Measurements from ENCODE around the gene NAALADL2.

Gene NAALADL2

GRCh38 chr3:175233957-175234940, 375.1 kb downstream of the NAALADL2 start:
- H3K9me3 ChIP-seq (ENCODE audit: control insufficient read depth, insufficient read depth, low read depth, low read length), result no peaks in the 10 kb centered on the region
- H3K27ac ChIP-seq (ENCODE audit: low read depth, low read length), result no peak overlapping the region

GRCh38 chr3:175238801-175239200, 379.7 kb downstream of the NAALADL2 start:
- H3K9me3 ChIP-seq (ENCODE audit: control insufficient read depth, insufficient read depth, low read depth, low read length), result no peaks in the 10 kb centered on the region
- no peaks in the 10 kb centered on the region for H3K36me3 ChIP-seq (ENCODE audit: control insufficient read depth, insufficient read depth, low read length)
- H3K27ac ChIP-seq (ENCODE audit: low read depth, low read length), result no peak overlapping the region
- H3K27me3 ChIP-seq (ENCODE audit: control insufficient read depth, insufficient read depth, low read length), result no peaks in the 10 kb centered on the region
- no peak overlapping the region for H3K4me3 ChIP-seq (ENCODE audit: low read depth, low read length)
- H3K4me1 ChIP-seq (ENCODE audit: control insufficient read depth, insufficient read depth, low read length), result no peaks in the 10 kb centered on the region
- H3K9ac ChIP-seq (ENCODE audit: low read length), result no peak overlapping the region

More at GRCh38 chr3:175233957-175234940, 375.1 kb downstream of the NAALADL2 start:
- H3K4me1 ChIP-seq (ENCODE audit: control insufficient read depth, insufficient read depth, low read length), result no peaks in the 10 kb centered on the region
- no peaks in the 10 kb centered on the region for H3K36me3 ChIP-seq (ENCODE audit: control insufficient read depth, insufficient read depth, low read length)
- no peaks in the 10 kb centered on the region for H3K27me3 ChIP-seq (ENCODE audit: control insufficient read depth, insufficient read depth, low read length)
- no peak overlapping the region for H3K4me3 ChIP-seq (ENCODE audit: low read depth, low read length)
- H3K9ac ChIP-seq (ENCODE audit: low read length), result no peak overlapping the region

GRCh38 chr3:175240921-175241320, 381.8 kb downstream of the NAALADL2 start:
- Histone ChIP-seq H3K36me3 (ENCODE audit: control insufficient read depth, insufficient read depth, low read length) (no peaks in the 10 kb centered on the region), H3K27me3 (ENCODE audit: control insufficient read depth, insufficient read depth, low read length) (peaks cover 8% of the 10 kb centered on the region; the same call in 1 of the 2 replicates), H3K4me1 (ENCODE audit: control insufficient read depth, insufficient read depth, low read length) (0 out of 2 replicates have a peak, but pooled peaks cover 4% of the 10 kb centered on the region), H3K9me3 (ENCODE audit: control insufficient read depth, insufficient read depth, low read depth, low read length) (no peaks in the 10 kb centered on the region), H3K9ac (ENCODE audit: low read length) (no peak overlapping the region), H3K4me3 (ENCODE audit: low read depth, low read length) (no peak overlapping the region), H3K27ac (ENCODE audit: low read depth, low read length) (no peak overlapping the region)

GRCh38 chr3:175242243-175242642, 383.1 kb downstream of the NAALADL2 start:
- Histone ChIP-seq H3K9me3 (ENCODE audit: control insufficient read depth, insufficient read depth, low read depth, low read length) (no peaks in the 10 kb centered on the region), H3K27me3 (ENCODE audit: control insufficient read depth, insufficient read depth, low read length) (peaks cover 9% of the 10 kb centered on the region; the same call in 1 of the 2 replicates), H3K36me3 (ENCODE audit: control insufficient read depth, insufficient read depth, low read length) (no peaks in the 10 kb centered on the region), H3K27ac (ENCODE audit: low read depth, low read length) (no peak overlapping the region), H3K4me1 (ENCODE audit: control insufficient read depth, insufficient read depth, low read length) (0 out of 2 replicates have a peak, but pooled peaks cover 4% of the 10 kb centered on the region), H3K9ac (ENCODE audit: low read length) (no peak overlapping the region), H3K4me3 (ENCODE audit: low read depth, low read length) (no peak overlapping the region)

GRCh38 chr3:175246234-175246633, 387.1 kb downstream of the NAALADL2 start:
- Histone ChIP-seq H3K9me3 (ENCODE audit: control insufficient read depth, insufficient read depth, low read depth, low read length) (no peaks in the 10 kb centered on the region), H3K4me1 (ENCODE audit: control insufficient read depth, insufficient read depth, low read length) (0 out of 2 replicates have a peak, but pooled peaks cover 4% of the 10 kb centered on the region), H3K4me3 (ENCODE audit: low read depth, low read length) (no peak overlapping the region), H3K27me3 (ENCODE audit: control insufficient read depth, insufficient read depth, low read length) (peaks cover 9% of the 10 kb centered on the region; the same call in 1 of the 2 replicates), H3K36me3 (ENCODE audit: control insufficient read depth, insufficient read depth, low read length) (no peaks in the 10 kb centered on the region), H3K27ac (ENCODE audit: low read depth, low read length) (no peak overlapping the region), H3K9ac (ENCODE audit: low read length) (no peak overlapping the region)

- Histone ChIP-seq H3K27ac (ENCODE audit: low read depth, low read length) (no peak overlapping the region), H3K9ac (ENCODE audit: low read length) (no peak overlapping the region), H3K36me3 (ENCODE audit: control insufficient read depth, insufficient read depth, low read length) (no peaks in the 10 kb centered on the region), H3K27me3 (ENCODE audit: control insufficient read depth, insufficient read depth, low read length) (peaks cover 9% of the 10 kb centered on the region; the same call in 1 of the 2 replicates), H3K4me1 (ENCODE audit: control insufficient read depth, insufficient read depth, low read length) (0 out of 2 replicates have a peak, but pooled peaks cover 4% of the 10 kb centered on the region), H3K9me3 (ENCODE audit: control insufficient read depth, insufficient read depth, low read depth, low read length) (no peaks in the 10 kb centered on the region), H3K4me3 (ENCODE audit: low read depth, low read length) (no peak overlapping the region)
Measured at GRCh38 chr3:175246766-175247165, 387.6 kb downstream of the NAALADL2 start.

GRCh38 chr3:175247629-175248028, 388.5 kb downstream of the NAALADL2 start:
- Histone ChIP-seq H3K27ac (ENCODE audit: low read depth, low read length) (no peak overlapping the region), H3K27me3 (ENCODE audit: control insufficient read depth, insufficient read depth, low read length) (peaks cover 9% of the 10 kb centered on the region; the same call in 1 of the 2 replicates), H3K9ac (ENCODE audit: low read length) (no peak overlapping the region), H3K36me3 (ENCODE audit: control insufficient read depth, insufficient read depth, low read length) (no peaks in the 10 kb centered on the region), H3K4me3 (ENCODE audit: low read depth, low read length) (no peak overlapping the region), H3K4me1 (ENCODE audit: control insufficient read depth, insufficient read depth, low read length) (peaks cover 5% of the 10 kb centered on the region; the same call in 1 of the 2 replicates), H3K9me3 (ENCODE audit: control insufficient read depth, insufficient read depth, low read depth, low read length) (no peaks in the 10 kb centered on the region)

GRCh38 chr3:175248832-175249231, 389.7 kb downstream of the NAALADL2 start:
- H3K36me3 ChIP-seq (ENCODE audit: control insufficient read depth, insufficient read depth, low read length), result no peaks in the 10 kb centered on the region
- no peak overlapping the region for H3K9ac ChIP-seq (ENCODE audit: low read length)
- no peak overlapping the region for H3K4me3 ChIP-seq (ENCODE audit: low read depth, low read length)
- peaks cover 9% of the 10 kb centered on the region; the same call in 1 of the 2 replicates for H3K27me3 ChIP-seq (ENCODE audit: control insufficient read depth, insufficient read depth, low read length)
- no peaks in the 10 kb centered on the region for H3K9me3 ChIP-seq (ENCODE audit: control insufficient read depth, insufficient read depth, low read depth, low read length)
- peaks cover 8% of the 10 kb centered on the region; the same call in 1 of the 2 replicates for H3K4me1 ChIP-seq (ENCODE audit: control insufficient read depth, insufficient read depth, low read length)
- no peak overlapping the region for H3K27ac ChIP-seq (ENCODE audit: low read depth, low read length)

- Histone ChIP-seq H3K27ac (ENCODE audit: low read depth, low read length) (no peak overlapping the region), H3K27me3 (ENCODE audit: control insufficient read depth, insufficient read depth, low read length) (no peaks in the 10 kb centered on the region), H3K4me1 (ENCODE audit: control insufficient read depth, insufficient read depth, low read length) (peaks cover 4% of the 10 kb centered on the region; the same call in 1 of the 2 replicates), H3K9me3 (ENCODE audit: control insufficient read depth, insufficient read depth, low read depth, low read length) (no peaks in the 10 kb centered on the region), H3K9ac (ENCODE audit: low read length) (no peak overlapping the region), H3K4me3 (ENCODE audit: low read depth, low read length) (no peak overlapping the region), H3K36me3 (ENCODE audit: control insufficient read depth, insufficient read depth, low read length) (no peaks in the 10 kb centered on the region)
Measured at GRCh38 chr3:175255698-175256097, 396.6 kb downstream of the NAALADL2 start.

GRCh38 chr3:175257123-175257522, 398.0 kb downstream of the NAALADL2 start:
- no peaks in the 10 kb centered on the region for H3K9me3 ChIP-seq (ENCODE audit: control insufficient read depth, insufficient read depth, low read depth, low read length)
- no peak overlapping the region for H3K9ac ChIP-seq (ENCODE audit: low read length)
- no peaks in the 10 kb centered on the region for H3K36me3 ChIP-seq (ENCODE audit: control insufficient read depth, insufficient read depth, low read length)
- H3K4me1 ChIP-seq (ENCODE audit: control insufficient read depth, insufficient read depth, low read length), result peaks cover 4% of the 10 kb centered on the region; the same call in 1 of the 2 replicates
- H3K27ac ChIP-seq (ENCODE audit: low read depth, low read length), result no peak overlapping the region
- no peak overlapping the region for H3K4me3 ChIP-seq (ENCODE audit: low read depth, low read length)
- H3K27me3 ChIP-seq (ENCODE audit: control insufficient read depth, insufficient read depth, low read length), result no peaks in the 10 kb centered on the region

GRCh38 chr3:175258763-175259162, 399.6 kb downstream of the NAALADL2 start:
- Histone ChIP-seq H3K27me3 (ENCODE audit: control insufficient read depth, insufficient read depth, low read length) (no peaks in the 10 kb centered on the region), H3K27ac (ENCODE audit: low read depth, low read length) (no peak overlapping the region), H3K4me1 (ENCODE audit: control insufficient read depth, insufficient read depth, low read length) (no peaks in the 10 kb centered on the region), H3K9ac (ENCODE audit: low read length) (no peak overlapping the region), H3K36me3 (ENCODE audit: control insufficient read depth, insufficient read depth, low read length) (no peaks in the 10 kb centered on the region), H3K4me3 (ENCODE audit: low read depth, low read length) (no peak overlapping the region), H3K9me3 (ENCODE audit: control insufficient read depth, insufficient read depth, low read depth, low read length) (no peaks in the 10 kb centered on the region)

Measured in HUES6 (cell line).